ENCODE data around the gene XCR1.

The XCR1 gene

GRCh38 chr3:46029953-46030543, 2.8 kb upstream of the XCR1 start:
- no peak overlapping the region for H3K4me2 ChIP-seq (ENCODE audit: insufficient read depth, low read length, poor library complexity, severe bottlenecking)
- no peaks in the 10 kb centered on the region for H3K36me3 ChIP-seq (replicated peaks in 1 of 2; ENCODE audit: control insufficient read depth in 2 of 2, insufficient read depth in 2 of 2, low read length in 2 of 2)
- peaks cover 4 to 5% of the 10 kb centered on the region in 2 donors for H3K9me3 ChIP-seq (replicated peaks in 1 of 2; ENCODE audit: control insufficient read depth in 2 of 2, insufficient read depth in 1 of 2, low read depth in 1 of 2, low read length in 2 of 2)
- DNase-seq (ENCODE audit: low spot score): no peak
- H3K27ac ChIP-seq (replicated peaks; ENCODE audit: low read length): no peak overlapping the region
- no peak overlapping the region for H3K4ac ChIP-seq (ENCODE audit: low read length)
- H4K91ac ChIP-seq (ENCODE audit: low read depth, low read length, poor library complexity): no peak overlapping the region
- H3K27me3 ChIP-seq (ENCODE audit: control insufficient read depth in 3 of 3, insufficient read depth in 3 of 3, low read depth in 1 of 3, low read length in 3 of 3): no peaks in the 10 kb centered on the region
- no peak overlapping the region for H2BK12ac ChIP-seq (ENCODE audit: low read length)
- no peak overlapping the region for H3K14ac ChIP-seq (ENCODE audit: low read length)
- no peak overlapping the region for H4K8ac ChIP-seq (ENCODE audit: low read depth, low read length)
- H3K23ac ChIP-seq (ENCODE audit: low read depth, low read length, poor library complexity): no peak overlapping the region
- no peak overlapping the region for H2BK15ac ChIP-seq (ENCODE audit: low read length)
- H2BK120ac ChIP-seq (ENCODE audit: low read depth, low read length): no peak overlapping the region
- H3K18ac ChIP-seq (ENCODE audit: low read length): no peak overlapping the region
- no peaks in the 10 kb centered on the region for H3K4me1 ChIP-seq (ENCODE audit: control insufficient read depth in 2 of 2, insufficient read depth in 1 of 2, low read depth in 1 of 2, low read length in 2 of 2)
- H3K79me1 ChIP-seq (ENCODE audit: low read depth, low read length): peaks cover 2% of the 10 kb centered on the region
- no peak overlapping the region for H3K9ac ChIP-seq (ENCODE audit: low read depth, low read length, poor library complexity)
- H2AK5ac ChIP-seq (ENCODE audit: low read depth, low read length): no peak overlapping the region
- WGBS, 2 donors (ENCODE audit: extremely low coverage in 2 of 2, insufficient read length in 2 of 2, insufficient replicate concordance in 1 of 2): no CpG with 5 or more reads among the region's 1 CpG
- no peak overlapping the region for H2BK5ac ChIP-seq (ENCODE audit: low read length)
- no peak overlapping the region for H3K4me3 ChIP-seq (ENCODE audit: low read length in 2 of 2)
- H2AFZ ChIP-seq (ENCODE audit: low read length): no peak overlapping the region

DNA sequence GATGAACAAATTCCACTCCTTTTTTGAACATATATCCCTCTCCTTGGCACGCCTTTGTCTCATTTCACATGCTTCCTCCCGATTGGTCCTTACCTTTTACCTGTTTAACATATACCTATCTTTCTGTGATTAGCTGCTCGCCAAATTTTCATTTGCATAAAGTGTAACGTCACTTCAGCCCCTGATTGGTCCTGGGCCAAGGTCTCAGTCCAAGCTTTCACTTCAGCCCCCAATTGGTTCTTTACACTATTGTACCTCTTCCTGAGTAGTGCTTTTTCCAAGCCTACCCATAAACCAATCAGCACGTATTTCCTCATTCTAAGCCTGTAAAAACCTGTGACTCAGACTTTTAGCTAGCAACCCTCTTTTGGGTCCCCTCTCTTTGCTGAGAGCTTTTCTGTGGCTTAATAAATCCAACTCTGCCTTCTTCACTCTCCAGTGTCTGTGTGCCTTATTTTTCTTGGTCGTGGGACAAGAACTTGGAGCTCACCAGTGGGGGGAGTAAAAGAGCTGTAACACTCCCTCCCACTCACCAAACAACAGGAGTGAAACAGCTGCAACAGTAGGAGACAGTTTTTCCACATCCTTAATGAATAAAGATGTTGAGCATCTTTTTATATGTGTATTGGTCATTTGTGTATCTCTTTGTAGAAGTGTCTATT, 584 bp upstream of the XCR1 start:
- H4K8ac ChIP-seq (ENCODE audit: low read depth, low read length): no peak overlapping the region
- no peak overlapping the region for H2AFZ ChIP-seq (ENCODE audit: low read length)
- peaks cover 2% of the 10 kb centered on the region for H3K79me1 ChIP-seq (ENCODE audit: low read depth, low read length)
- H3K23ac ChIP-seq (ENCODE audit: low read depth, low read length, poor library complexity): no peak overlapping the region
- no peak overlapping the region for H3K9ac ChIP-seq (ENCODE audit: low read depth, low read length, poor library complexity)
- H3K9me3 ChIP-seq (replicated peaks in 1 of 2; ENCODE audit: control insufficient read depth in 2 of 2, insufficient read depth in 1 of 2, low read depth in 1 of 2, low read length in 2 of 2): peaks cover 4 to 5% of the 10 kb centered on the region in 2 donors
- WGBS, 2 donors (ENCODE audit: extremely low coverage in 2 of 2, insufficient read length in 2 of 2, insufficient replicate concordance in 1 of 2): no CpG with 5 or more reads among the region's 6 CpGs
- H3K27me3 ChIP-seq (ENCODE audit: control insufficient read depth in 3 of 3, insufficient read depth in 3 of 3, low read depth in 1 of 3, low read length in 3 of 3): no peaks in the 10 kb centered on the region
- no peak overlapping the region for H2BK15ac ChIP-seq (ENCODE audit: low read length)
- no peak overlapping the region for H2AK5ac ChIP-seq (ENCODE audit: low read depth, low read length)
- no peak for DNase-seq (ENCODE audit: low spot score)
- no peak overlapping the region for H3K4ac ChIP-seq (ENCODE audit: low read length)
- no peak overlapping the region for H3K4me3 ChIP-seq (ENCODE audit: low read length in 2 of 2)
- no peak overlapping the region for H2BK12ac ChIP-seq (ENCODE audit: low read length)
- H3K36me3 ChIP-seq (replicated peaks in 1 of 2; ENCODE audit: control insufficient read depth in 2 of 2, insufficient read depth in 2 of 2, low read length in 2 of 2): no peaks in the 10 kb centered on the region
- H3K27ac ChIP-seq (replicated peaks; ENCODE audit: low read length): no peak overlapping the region
- H3K4me2 ChIP-seq (ENCODE audit: insufficient read depth, low read length, poor library complexity, severe bottlenecking): no peak overlapping the region
- no peak overlapping the region for H4K91ac ChIP-seq (ENCODE audit: low read depth, low read length, poor library complexity)
- no peak overlapping the region for H3K18ac ChIP-seq (ENCODE audit: low read length)
- H3K4me1 ChIP-seq (ENCODE audit: control insufficient read depth in 2 of 2, insufficient read depth in 1 of 2, low read depth in 1 of 2, low read length in 2 of 2): no peaks in the 10 kb centered on the region
- no peak overlapping the region for H2BK5ac ChIP-seq (ENCODE audit: low read length)
- H3K14ac ChIP-seq (ENCODE audit: low read length): no peak overlapping the region
- no peak overlapping the region for H2BK120ac ChIP-seq (ENCODE audit: low read depth, low read length)

- H3K27ac ChIP-seq (replicated peaks; ENCODE audit: low read length): no peak overlapping the region
- H3K9ac ChIP-seq (ENCODE audit: low read depth, low read length, poor library complexity): no peak overlapping the region
- no peaks in the 10 kb centered on the region for H3K27me3 ChIP-seq (ENCODE audit: control insufficient read depth in 3 of 3, insufficient read depth in 3 of 3, low read depth in 1 of 3, low read length in 3 of 3)
- no peak overlapping the region for H2BK15ac ChIP-seq (ENCODE audit: low read length)
- H3K36me3 ChIP-seq (replicated peaks in 1 of 2; ENCODE audit: control insufficient read depth in 2 of 2, insufficient read depth in 2 of 2, low read length in 2 of 2): no peaks in the 10 kb centered on the region
- no peak overlapping the region for H3K4me2 ChIP-seq (ENCODE audit: insufficient read depth, low read length, poor library complexity, severe bottlenecking)
- H4K8ac ChIP-seq (ENCODE audit: low read depth, low read length): no peak overlapping the region
- H3K4me1 ChIP-seq (ENCODE audit: control insufficient read depth in 2 of 2, insufficient read depth in 1 of 2, low read depth in 1 of 2, low read length in 2 of 2): no peaks in the 10 kb centered on the region
- H3K9me3 ChIP-seq (replicated peaks in 1 of 2; ENCODE audit: control insufficient read depth in 2 of 2, insufficient read depth in 1 of 2, low read depth in 1 of 2, low read length in 2 of 2): peaks cover 3 to 5% of the 10 kb centered on the region in 2 donors
- H3K4me3 ChIP-seq (ENCODE audit: low read length in 2 of 2): no peak overlapping the region
- no peak overlapping the region for H2AFZ ChIP-seq (ENCODE audit: low read length)
- H4K91ac ChIP-seq (ENCODE audit: low read depth, low read length, poor library complexity): no peak overlapping the region
- no peak overlapping the region for H3K23ac ChIP-seq (ENCODE audit: low read depth, low read length, poor library complexity)
- H3K14ac ChIP-seq (ENCODE audit: low read length): no peak overlapping the region
- no peaks in the 10 kb centered on the region for H3K79me1 ChIP-seq (ENCODE audit: low read depth, low read length)
- H2AK5ac ChIP-seq (ENCODE audit: low read depth, low read length): no peak overlapping the region
- no peak overlapping the region for H3K4ac ChIP-seq (ENCODE audit: low read length)
- no peak overlapping the region for H2BK5ac ChIP-seq (ENCODE audit: low read length)
- H2BK120ac ChIP-seq (ENCODE audit: low read depth, low read length): no peak overlapping the region
- no peak for DNase-seq (ENCODE audit: low spot score)
- H3K18ac ChIP-seq (ENCODE audit: low read length): no peak overlapping the region
- no peak overlapping the region for H2BK12ac ChIP-seq (ENCODE audit: low read length)
- WGBS, 2 donors (ENCODE audit: extremely low coverage in 2 of 2, insufficient read length in 2 of 2, insufficient replicate concordance in 1 of 2): no CpG with 5 or more reads among the region's 1 CpG
These were observed 2.1 kb downstream of the XCR1 start for GRCh38 chr3:46025139-46025538.

- no peaks in the 10 kb centered on the region for H3K36me3 ChIP-seq (replicated peaks in 1 of 2; ENCODE audit: control insufficient read depth in 2 of 2, insufficient read depth in 2 of 2, low read length in 2 of 2)
- H3K4me2 ChIP-seq (ENCODE audit: insufficient read depth, low read length, poor library complexity, severe bottlenecking): no peak overlapping the region
- H3K18ac ChIP-seq (ENCODE audit: low read length): no peak overlapping the region
- WGBS, 2 donors (ENCODE audit: extremely low coverage in 2 of 2, insufficient read length in 2 of 2, insufficient replicate concordance in 1 of 2): no CpG with 5 or more reads among the region's 3 CpGs
- no peak overlapping the region for H3K4me3 ChIP-seq (ENCODE audit: low read length in 2 of 2)
- peaks cover 0 to 2% (median 0%) of the 10 kb centered on the region in 3 experiments for H3K27me3 ChIP-seq (ENCODE audit: control insufficient read depth in 3 of 3, insufficient read depth in 3 of 3, low read depth in 1 of 3, low read length in 3 of 3)
- no peak overlapping the region for H2BK15ac ChIP-seq (ENCODE audit: low read length)
- H3K14ac ChIP-seq (ENCODE audit: low read length): no peak overlapping the region
- H3K27ac ChIP-seq (replicated peaks; ENCODE audit: low read length): no peak overlapping the region
- H2BK12ac ChIP-seq (ENCODE audit: low read length): no peak overlapping the region
- no peaks in the 10 kb centered on the region for H3K79me1 ChIP-seq (ENCODE audit: low read depth, low read length)
- no peak overlapping the region for H4K91ac ChIP-seq (ENCODE audit: low read depth, low read length, poor library complexity)
- H3K4ac ChIP-seq (ENCODE audit: low read length): no peak overlapping the region
- no peaks in the 10 kb centered on the region for H3K4me1 ChIP-seq (ENCODE audit: control insufficient read depth in 2 of 2, insufficient read depth in 1 of 2, low read depth in 1 of 2, low read length in 2 of 2)
- H4K8ac ChIP-seq (ENCODE audit: low read depth, low read length): no peak overlapping the region
- H2BK120ac ChIP-seq (ENCODE audit: low read depth, low read length): no peak overlapping the region
- H3K9ac ChIP-seq (ENCODE audit: low read depth, low read length, poor library complexity): no peak overlapping the region
- no peak overlapping the region for H2BK5ac ChIP-seq (ENCODE audit: low read length)
- H2AK5ac ChIP-seq (ENCODE audit: low read depth, low read length): no peak overlapping the region
- peaks cover 3 to 5% of the 10 kb centered on the region in 2 donors for H3K9me3 ChIP-seq (replicated peaks in 1 of 2; ENCODE audit: control insufficient read depth in 2 of 2, insufficient read depth in 1 of 2, low read depth in 1 of 2, low read length in 2 of 2)
- no peak overlapping the region for H3K23ac ChIP-seq (ENCODE audit: low read depth, low read length, poor library complexity)
- no peak overlapping the region for H2AFZ ChIP-seq (ENCODE audit: low read length)
- DNase-seq (ENCODE audit: low spot score): no peak
These were observed 3.2 kb downstream of the XCR1 start for GRCh38 chr3:46024131-46024530.

Data from neuronal stem cell (in vitro differentiated cells).